ENCODE measurements around the gene PTCD1. TPM values are rescaled to one million over a fixed set of nuclear protein-coding genes. Genes with fewer than 3 reads are reported as not detected.
"Not testable (repeated sequence)": the region's sequence is repeated elsewhere in the genome, so short reads cannot be mapped to it uniquely, and the experiment has no call there.

PTCD1 gene
- total RNA-seq, 6 experiments from 2014 or later = 4.5 to 8.6 (median 6.7) TPM

DNA sequence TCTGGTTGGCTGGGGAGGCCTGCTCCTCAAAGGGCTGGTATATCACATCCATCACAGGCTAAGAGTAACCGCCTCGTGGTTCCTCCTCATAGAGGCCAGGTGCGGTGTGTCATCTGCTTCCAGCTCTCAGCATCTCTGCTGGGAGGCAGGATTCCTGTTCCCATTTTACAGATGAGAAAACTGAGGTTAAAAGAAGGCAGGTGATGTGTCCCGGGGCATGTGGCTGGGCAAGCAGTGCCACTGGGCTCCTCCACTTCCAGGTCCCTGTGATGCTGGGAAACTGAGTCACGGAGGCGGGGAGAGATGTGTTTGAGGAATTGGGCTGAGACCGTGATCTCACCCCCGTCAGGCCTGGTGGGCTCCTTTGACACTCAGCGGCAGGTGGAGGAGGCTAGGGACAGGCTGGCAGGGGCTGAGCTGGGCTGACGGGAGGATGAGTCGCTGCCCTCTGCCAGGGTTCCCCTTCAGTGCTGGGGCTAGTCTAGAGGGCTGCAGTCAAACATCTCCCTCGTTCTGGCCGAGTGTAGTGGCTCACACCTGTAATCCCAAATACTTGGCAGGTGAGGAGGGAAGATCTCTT lies 54.7 kb downstream of the PTCD1 start:
- no peak for DNase-seq
- no peak overlapping the region for H3K27ac Mint-ChIP-seq
- no peak for TF ChIP-seq CTCF (IDR thresholded peaks at IDR 0.05)

DNA sequence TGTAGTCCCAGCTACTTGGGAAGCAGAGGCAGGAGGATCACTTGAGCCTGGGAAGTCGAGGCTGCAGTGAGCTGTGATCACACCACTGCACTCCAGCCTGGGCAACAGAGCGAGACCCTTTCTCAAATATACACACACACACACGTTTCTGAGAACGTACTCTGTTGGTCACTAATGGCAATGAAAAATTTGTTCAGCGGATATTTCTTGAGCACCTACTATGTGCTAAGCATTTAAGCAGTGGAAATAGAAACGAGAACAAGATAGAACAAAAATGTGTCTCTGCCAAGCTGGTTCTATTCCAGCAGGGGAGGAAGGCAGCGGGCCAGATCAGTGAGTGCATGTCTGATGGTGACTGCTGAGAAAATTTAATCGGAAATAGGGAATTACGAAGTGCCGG lies 55.4 kb downstream of the PTCD1 start:
- TF ChIP-seq CTCF (IDR thresholded peaks at IDR 0.05) = no peak
- Mint-ChIP-seq H3K27ac (no peak overlapping the region), H3K9me3 (no peaks in the 10 kb centered on the region), H3K36me3 (ENCODE audit: low read depth) (peaks cover 17% of the 10 kb centered on the region; the same call in 1 of the 2 replicates), H3K4me3 (no peak overlapping the region), H3K4me1 (ENCODE audit: low read depth) (peaks cover 32% of the 10 kb centered on the region), H3K27me3 (ENCODE audit: insufficient read depth) (peaks cover 5% of the 10 kb centered on the region)
- DNase-seq = no peak

More for the DNA sequence above, 54.7 kb downstream of the PTCD1 start:
- Mint-ChIP-seq H3K4me1 (ENCODE audit: low read depth) (peaks cover 30% of the 10 kb centered on the region), H3K36me3 (ENCODE audit: low read depth) (peaks cover 20% of the 10 kb centered on the region; the same call in 1 of the 2 replicates), H3K4me3 (no peak overlapping the region), H3K27me3 (ENCODE audit: insufficient read depth) (peaks cover 5% of the 10 kb centered on the region), H3K9me3 (no peaks in the 10 kb centered on the region)

GRCh38 chr7:99381664-99382075 lies 56.9 kb downstream of the PTCD1 start:
- Mint-ChIP-seq H3K27me3 (ENCODE audit: insufficient read depth) (no peaks in the 10 kb centered on the region; the same call in 1 of the 2 replicates), H3K27ac (no peak overlapping the region; the same call in 1 of the 2 replicates), H3K9me3 (no peaks in the 10 kb centered on the region), H3K36me3 (ENCODE audit: low read depth) (peaks cover 13% of the 10 kb centered on the region; the same call in 1 of the 2 replicates), H3K4me3 (no peak overlapping the region), H3K4me1 (ENCODE audit: low read depth) (peaks cover 32% of the 10 kb centered on the region)
- no peak for TF ChIP-seq CTCF (IDR thresholded peaks at IDR 0.05)
- no peak for DNase-seq

DNA sequence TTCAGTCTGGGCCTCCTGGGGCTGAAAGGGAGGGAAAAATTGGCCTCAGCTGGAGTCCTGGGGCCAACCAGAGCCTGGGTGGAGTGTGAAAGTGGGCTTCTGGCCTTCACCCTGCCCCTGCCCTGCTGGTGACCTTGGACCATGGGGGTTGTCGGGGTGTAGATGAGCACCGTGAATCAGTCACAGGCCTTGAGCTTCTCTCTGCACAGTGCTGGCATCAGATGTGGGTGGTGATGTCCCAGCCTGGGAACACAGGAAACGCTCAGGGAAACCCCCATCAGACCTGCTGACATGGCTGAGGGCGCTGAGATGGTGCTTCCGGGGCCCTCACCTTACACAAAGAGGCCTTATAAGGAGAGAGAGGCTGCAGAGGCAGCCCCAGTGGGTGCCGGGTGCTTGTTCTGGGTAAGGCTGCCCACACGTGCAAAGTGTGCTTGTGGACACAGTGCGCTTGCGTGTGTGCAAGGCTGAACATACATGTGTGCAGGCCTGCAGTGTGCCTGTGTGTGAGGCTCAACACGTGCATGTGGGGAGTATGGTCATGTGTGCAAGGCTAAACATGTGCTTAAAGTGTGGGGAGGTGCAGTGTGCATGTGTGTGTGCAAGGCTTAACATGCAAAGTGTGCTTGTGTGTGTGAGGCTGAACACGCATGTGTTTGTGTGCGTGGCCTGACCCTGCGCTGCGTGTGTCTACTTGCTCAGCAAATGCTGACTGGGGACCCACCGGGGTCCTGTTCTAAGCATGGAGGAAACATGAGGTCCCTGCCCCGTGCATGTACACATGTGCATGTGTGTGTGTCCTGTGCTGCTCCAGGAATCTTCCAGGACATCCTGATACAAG lies 57.6 kb downstream of the PTCD1 start:
- no peak for TF ChIP-seq CTCF (IDR thresholded peaks at IDR 0.05)
- Mint-ChIP-seq H3K4me1 (ENCODE audit: low read depth) (peaks cover 32% of the 10 kb centered on the region), H3K36me3 (ENCODE audit: low read depth) (peaks cover 13% of the 10 kb centered on the region; the same call in 1 of the 2 replicates), H3K4me3 (no peak overlapping the region; the same call in 1 of the 2 replicates), H3K27ac (peak overlapping the region; percentile 95), H3K27me3 (ENCODE audit: insufficient read depth) (no peaks in the 10 kb centered on the region; the same call in 1 of the 2 replicates), H3K9me3 (no peaks in the 10 kb centered on the region)
- DNase-seq = no peak

DNA sequence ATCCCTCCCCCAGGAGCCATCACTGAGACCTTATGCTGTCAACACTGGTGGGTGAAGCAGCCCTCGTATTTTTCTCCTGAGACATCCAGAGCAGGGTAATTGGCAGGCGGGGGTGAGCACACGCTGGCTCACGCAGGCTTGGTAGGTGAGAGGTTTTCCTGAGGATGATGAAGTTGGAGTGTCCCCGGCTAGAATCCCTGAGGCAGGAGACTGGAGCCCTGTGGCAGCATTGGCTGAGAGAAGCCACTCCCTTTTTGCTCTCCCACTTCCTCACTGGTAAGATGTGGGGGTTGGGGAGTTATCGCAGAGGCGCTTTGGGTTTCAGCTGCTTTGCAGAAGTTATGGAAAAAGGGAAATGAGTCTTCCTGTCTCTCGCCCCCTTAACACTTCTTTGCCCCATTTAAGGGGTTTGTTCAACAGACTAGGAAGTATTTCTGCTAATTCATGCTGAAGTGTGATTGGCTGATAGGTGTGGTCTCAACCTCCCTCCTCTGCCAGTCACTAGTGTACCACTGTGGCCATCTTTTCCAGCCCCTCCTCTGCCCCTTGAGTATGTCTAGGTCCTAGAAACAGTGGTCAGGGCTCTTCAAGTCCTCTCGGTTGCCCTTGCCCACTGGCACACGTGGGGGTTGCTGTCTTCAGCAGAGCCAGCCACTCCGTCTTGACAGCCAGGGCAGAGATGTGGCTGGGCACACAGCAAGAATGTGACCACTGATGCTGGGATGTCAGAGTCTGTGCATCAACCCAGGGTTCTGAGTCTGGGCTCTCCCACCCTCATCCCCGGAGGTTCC lies 58.4 kb downstream of the PTCD1 start:
- peak; percentile 27 for DNase-seq

DNA sequence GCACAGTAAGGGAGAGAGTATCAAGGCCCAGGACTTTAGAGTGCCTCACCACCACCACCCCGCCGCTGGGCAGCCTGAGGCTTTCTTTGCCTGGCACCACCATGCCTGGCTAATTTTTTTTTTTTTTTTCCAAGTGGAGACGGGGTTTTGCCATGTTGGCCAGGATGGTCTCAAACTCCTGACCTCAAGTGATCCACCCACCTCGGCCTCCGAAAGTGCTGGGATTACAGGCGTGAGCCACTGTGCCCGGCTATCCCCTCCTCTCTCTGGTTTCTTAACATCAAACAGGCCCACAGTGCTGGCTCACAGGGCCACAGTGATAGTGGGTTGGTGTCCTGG lies 58.9 kb downstream of the PTCD1 start:
- DNase-seq; H3K9me3 Mint-ChIP-seq; H3K27me3 Mint-ChIP-seq (ENCODE audit: insufficient read depth): not testable (repeated sequence)
- H3K4me1 Mint-ChIP-seq (ENCODE audit: low read depth) = peaks cover 32% of the 10 kb centered on the region
- peak overlapping the region; percentile 66 for H3K4me3 Mint-ChIP-seq
- peak overlapping the region; percentile 95 for H3K27ac Mint-ChIP-seq
- peaks cover 13% of the 10 kb centered on the region; the same call in 1 of the 2 replicates for H3K36me3 Mint-ChIP-seq (ENCODE audit: low read depth)

More for the DNA sequence above, 58.4 kb downstream of the PTCD1 start:
- Mint-ChIP-seq H3K36me3 (ENCODE audit: low read depth) (peaks cover 13% of the 10 kb centered on the region; the same call in 1 of the 2 replicates), H3K4me3 (peak overlapping the region; percentile 66), H3K9me3 (no peaks in the 10 kb centered on the region), H3K27ac (peak overlapping the region; percentile 95), H3K27me3 (ENCODE audit: insufficient read depth) (no peaks in the 10 kb centered on the region; the same call in 1 of the 2 replicates), H3K4me1 (ENCODE audit: low read depth) (peaks cover 32% of the 10 kb centered on the region)
- TF ChIP-seq CTCF (IDR thresholded peaks at IDR 0.05) = no peak
